ENCODE results near the gene PPP1R3C. TPM values are rescaled to one million over a fixed set of nuclear protein-coding genes. Genes with fewer than 3 reads are reported as not detected.

The PPP1R3C gene
- total and polyA plus RNA-seq, 2 experiments from 2014 or later, result 0.91 to 1.8 TPM

DNA sequence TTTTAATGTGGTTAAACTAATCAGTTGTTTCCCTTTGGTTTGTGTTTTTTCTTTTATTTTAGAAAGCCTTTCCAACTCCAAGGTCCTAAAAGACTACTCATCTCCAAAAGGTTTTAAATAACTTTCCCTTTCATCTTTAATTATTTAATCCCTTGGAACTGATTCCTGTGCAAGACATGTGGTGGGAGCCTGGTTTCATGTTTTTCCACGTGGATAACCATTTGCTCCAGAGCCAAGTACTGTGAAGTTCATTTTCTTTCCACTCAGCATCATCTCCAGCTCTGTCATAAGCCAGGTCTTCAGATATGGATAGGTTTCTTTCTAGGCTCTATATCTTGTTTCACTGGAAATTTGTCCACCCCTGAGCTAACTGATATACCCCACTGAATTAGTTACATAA is 16.7 kb downstream of the PPP1R3C start (continued):
- TF ChIP-seq, protein P1, sequence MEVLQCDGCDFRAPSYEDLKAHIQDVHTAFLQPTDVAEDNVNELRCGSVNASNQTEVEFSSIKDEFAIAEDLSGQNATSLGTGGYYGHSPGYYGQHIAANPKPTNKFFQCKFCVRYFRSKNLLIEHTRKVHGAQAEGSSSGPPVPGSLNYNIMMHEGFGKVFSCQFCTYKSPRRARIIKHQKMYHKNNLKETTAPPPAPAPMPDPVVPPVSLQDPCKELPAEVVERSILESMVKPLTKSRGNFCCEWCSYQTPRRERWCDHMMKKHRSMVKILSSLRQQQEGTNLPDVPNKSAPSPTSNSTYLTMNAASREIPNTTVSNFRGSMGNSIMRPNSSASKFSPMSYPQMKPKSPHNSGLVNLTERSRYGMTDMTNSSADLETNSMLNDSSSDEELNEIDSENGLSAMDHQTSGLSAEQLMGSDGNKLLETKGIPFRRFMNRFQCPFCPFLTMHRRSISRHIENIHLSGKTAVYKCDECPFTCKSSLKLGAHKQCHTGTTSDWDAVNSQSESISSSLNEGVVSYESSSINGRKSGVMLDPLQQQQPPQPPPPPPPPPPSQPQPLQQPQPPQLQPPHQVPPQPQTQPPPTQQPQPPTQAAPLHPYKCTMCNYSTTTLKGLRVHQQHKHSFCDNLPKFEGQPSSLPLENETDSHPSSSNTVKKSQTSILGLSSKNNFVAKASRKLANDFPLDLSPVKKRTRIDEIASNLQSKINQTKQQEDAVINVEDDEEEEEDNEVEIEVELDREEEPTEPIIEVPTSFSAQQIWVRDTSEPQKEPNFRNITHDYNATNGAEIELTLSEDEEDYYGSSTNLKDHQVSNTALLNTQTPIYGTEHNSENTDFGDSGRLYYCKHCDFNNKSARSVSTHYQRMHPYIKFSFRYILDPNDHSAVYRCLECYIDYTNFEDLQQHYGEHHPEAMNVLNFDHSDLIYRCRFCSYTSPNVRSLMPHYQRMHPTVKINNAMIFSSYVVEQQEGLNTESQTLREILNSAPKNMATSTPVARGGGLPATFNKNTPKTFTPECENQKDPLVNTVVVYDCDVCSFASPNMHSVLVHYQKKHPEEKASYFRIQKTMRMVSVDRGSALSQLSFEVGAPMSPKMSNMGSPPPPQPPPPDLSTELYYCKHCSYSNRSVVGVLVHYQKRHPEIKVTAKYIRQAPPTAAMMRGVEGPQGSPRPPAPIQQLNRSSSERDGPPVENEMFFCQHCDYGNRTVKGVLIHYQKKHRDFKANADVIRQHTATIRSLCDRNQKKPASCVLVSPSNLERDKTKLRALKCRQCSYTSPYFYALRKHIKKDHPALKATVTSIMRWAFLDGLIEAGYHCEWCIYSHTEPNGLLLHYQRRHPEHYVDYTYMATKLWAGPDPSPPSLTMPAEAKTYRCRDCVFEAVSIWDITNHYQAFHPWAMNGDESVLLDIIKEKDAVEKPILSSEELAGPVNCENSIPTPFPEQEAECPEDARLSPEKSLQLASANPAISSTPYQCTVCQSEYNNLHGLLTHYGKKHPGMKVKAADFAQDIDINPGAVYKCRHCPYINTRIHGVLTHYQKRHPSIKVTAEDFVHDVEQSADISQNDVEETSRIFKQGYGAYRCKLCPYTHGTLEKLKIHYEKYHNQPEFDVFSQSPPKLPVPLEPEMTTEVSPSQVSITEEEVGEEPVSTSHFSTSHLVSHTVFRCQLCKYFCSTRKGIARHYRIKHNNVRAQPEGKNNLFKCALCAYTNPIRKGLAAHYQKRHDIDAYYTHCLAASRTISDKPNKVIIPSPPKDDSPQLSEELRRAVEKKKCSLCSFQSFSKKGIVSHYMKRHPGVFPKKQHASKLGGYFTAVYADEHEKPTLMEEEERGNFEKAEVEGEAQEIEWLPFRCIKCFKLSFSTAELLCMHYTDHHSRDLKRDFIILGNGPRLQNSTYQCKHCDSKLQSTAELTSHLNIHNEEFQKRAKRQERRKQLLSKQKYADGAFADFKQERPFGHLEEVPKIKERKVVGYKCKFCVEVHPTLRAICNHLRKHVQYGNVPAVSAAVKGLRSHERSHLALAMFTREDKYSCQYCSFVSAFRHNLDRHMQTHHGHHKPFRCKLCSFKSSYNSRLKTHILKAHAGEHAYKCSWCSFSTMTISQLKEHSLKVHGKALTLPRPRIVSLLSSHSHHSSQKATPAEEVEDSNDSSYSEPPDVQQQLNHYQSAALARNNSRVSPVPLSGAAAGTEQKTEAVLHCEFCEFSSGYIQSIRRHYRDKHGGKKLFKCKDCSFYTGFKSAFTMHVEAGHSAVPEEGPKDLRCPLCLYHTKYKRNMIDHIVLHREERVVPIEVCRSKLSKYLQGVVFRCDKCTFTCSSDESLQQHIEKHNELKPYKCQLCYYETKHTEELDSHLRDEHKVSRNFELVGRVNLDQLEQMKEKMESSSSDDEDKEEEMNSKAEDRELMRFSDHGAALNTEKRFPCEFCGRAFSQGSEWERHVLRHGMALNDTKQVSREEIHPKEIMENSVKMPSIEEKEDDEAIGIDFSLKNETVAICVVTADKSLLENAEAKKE (CRISPR knock-in tag; IDR thresholded peaks at IDR 0.05), result no peak

DNA sequence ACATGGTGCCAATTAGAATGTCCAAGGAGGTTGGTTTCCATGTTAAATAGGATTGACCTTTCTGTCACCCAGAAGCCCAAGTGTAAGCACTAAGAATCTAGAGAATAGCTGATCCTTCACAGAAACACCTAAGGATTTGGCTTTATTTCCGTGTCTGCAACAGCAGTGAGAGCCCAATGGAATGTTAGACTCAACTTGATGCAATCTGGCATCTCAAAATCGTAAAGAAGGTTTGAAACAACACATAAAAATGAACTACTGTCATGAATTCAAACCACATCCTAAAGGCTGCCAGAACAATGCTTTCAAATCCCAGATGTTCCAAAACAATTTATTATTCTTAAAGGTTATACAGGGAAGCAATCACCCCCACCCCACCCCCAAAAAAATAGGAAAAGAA is 18.6 kb downstream of the PPP1R3C start:
- DNase-seq (ENCODE audit: low spot score) (no peak), ATAC-seq (no peak)
- H3K4me2 ChIP-seq, result no peak overlapping the region
- no peaks in the 10 kb centered on the region for H3K36me3 ChIP-seq (ENCODE audit: insufficient read depth)
- H3K9me2 ChIP-seq (ENCODE audit: insufficient read depth), result no peaks in the 10 kb centered on the region
- no peaks in the 10 kb centered on the region for H3K79me2 ChIP-seq (replicated peaks; ENCODE audit: insufficient read depth)
- H3K4me3 Mint-ChIP-seq, result no peak overlapping the region
- no peaks in the 10 kb centered on the region for H4K20me1 ChIP-seq (replicated peaks; ENCODE audit: insufficient read depth)
- no peak overlapping the region for H2AFZ ChIP-seq
- no peaks in the 10 kb centered on the region for H3K4me1 ChIP-seq (ENCODE audit: insufficient read depth)
- no peak overlapping the region for H3K27ac Mint-ChIP-seq
- no peaks in the 10 kb centered on the region for H3F3A ChIP-seq (replicated peaks; ENCODE audit: low read depth)
- H3K36me3 Mint-ChIP-seq (ENCODE audit: low read depth), result no peaks in the 10 kb centered on the region
- no peaks in the 10 kb centered on the region for H3K27me3 ChIP-seq (ENCODE audit: insufficient read depth)
- H3K27me3 Mint-ChIP-seq (ENCODE audit: insufficient read depth, low read depth, poor library complexity), result peaks cover 2% of the 10 kb centered on the region
- H3K4me3 ChIP-seq, result no peak overlapping the region
- no peaks in the 10 kb centered on the region for H3K9me3 Mint-ChIP-seq
- no peaks in the 10 kb centered on the region; the same call in 2 of the 3 replicates for H3K4me1 Mint-ChIP-seq
- no peak overlapping the region for H3K27ac ChIP-seq (ENCODE audit: low read depth)
- TF ChIP-seq, protein P2, sequence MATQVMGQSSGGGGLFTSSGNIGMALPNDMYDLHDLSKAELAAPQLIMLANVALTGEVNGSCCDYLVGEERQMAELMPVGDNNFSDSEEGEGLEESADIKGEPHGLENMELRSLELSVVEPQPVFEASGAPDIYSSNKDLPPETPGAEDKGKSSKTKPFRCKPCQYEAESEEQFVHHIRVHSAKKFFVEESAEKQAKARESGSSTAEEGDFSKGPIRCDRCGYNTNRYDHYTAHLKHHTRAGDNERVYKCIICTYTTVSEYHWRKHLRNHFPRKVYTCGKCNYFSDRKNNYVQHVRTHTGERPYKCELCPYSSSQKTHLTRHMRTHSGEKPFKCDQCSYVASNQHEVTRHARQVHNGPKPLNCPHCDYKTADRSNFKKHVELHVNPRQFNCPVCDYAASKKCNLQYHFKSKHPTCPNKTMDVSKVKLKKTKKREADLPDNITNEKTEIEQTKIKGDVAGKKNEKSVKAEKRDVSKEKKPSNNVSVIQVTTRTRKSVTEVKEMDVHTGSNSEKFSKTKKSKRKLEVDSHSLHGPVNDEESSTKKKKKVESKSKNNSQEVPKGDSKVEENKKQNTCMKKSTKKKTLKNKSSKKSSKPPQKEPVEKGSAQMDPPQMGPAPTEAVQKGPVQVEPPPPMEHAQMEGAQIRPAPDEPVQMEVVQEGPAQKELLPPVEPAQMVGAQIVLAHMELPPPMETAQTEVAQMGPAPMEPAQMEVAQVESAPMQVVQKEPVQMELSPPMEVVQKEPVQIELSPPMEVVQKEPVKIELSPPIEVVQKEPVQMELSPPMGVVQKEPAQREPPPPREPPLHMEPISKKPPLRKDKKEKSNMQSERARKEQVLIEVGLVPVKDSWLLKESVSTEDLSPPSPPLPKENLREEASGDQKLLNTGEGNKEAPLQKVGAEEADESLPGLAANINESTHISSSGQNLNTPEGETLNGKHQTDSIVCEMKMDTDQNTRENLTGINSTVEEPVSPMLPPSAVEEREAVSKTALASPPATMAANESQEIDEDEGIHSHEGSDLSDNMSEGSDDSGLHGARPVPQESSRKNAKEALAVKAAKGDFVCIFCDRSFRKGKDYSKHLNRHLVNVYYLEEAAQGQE (IDR thresholded peaks at IDR 0.05; ENCODE audit: unreplicated experiment), result no peak
- no peak for TF ChIP-seq ZNF114 (CRISPR knock-in tag; IDR thresholded peaks at IDR 0.05)
- TF ChIP-seq NANOG (IDR thresholded peaks at IDR 0.05; ENCODE audit: borderline replicate concordance), result no peak
- TF ChIP-seq, protein P1 (CRISPR knock-in tag; IDR thresholded peaks at IDR 0.05), result no peak
- TF ChIP-seq STAT1 (IDR thresholded peaks at IDR 0.05; ENCODE audit: unreplicated experiment), result no peak
- TF ChIP-seq CREB1 (CRISPR knock-in tag; IDR thresholded peaks at IDR 0.05; ENCODE audit: low read depth), result no peak
- no peak for TF ChIP-seq JUNB (IDR thresholded peaks at IDR 0.05; ENCODE audit: unreplicated experiment)

Measured in GM23338 (cell line).